Activated CD8-positive, alpha-beta memory T cell treated with anti-CD3 and anti-CD28 coated beads for 36 hours (primary cell): Measurements from ENCODE around the gene ABCA2. TPM values are rescaled to one million over a fixed set of nuclear protein-coding genes. Genes with fewer than 3 reads are reported as not detected.
"Not testable (repeated sequence)": the region's sequence is repeated elsewhere in the genome, so short reads cannot be mapped to it uniquely, and the experiment has no call there.

Experiments
- CTCF ChIA-PET: fragments of 350-600 bp; sonication (Branson Sonifier 250); formaldehyde crosslinking; loops from one replicate; lab custom pipeline; 2021; ENCODE audit warnings: antibody characterized with exemption; lab: Charles Lee
- POLR2A ChIA-PET: fragments of 350-600 bp; sonication (Branson Sonifier 250); formaldehyde crosslinking; loops from one replicate; lab custom pipeline; 2021; ENCODE audit warnings: antibody characterized with exemption; lab: Charles Lee
- total RNA-seq, 2 experiments: library from RNA; stranded (reverse); gene quantifications; one replicate each; pipeline ENCODE4 v1.2.3, GENCODE V29; 2021

Gene ABCA2
- total RNA-seq, 2 experiments from 2014 or later: 9.8 to 10.3 TPM

DNA sequence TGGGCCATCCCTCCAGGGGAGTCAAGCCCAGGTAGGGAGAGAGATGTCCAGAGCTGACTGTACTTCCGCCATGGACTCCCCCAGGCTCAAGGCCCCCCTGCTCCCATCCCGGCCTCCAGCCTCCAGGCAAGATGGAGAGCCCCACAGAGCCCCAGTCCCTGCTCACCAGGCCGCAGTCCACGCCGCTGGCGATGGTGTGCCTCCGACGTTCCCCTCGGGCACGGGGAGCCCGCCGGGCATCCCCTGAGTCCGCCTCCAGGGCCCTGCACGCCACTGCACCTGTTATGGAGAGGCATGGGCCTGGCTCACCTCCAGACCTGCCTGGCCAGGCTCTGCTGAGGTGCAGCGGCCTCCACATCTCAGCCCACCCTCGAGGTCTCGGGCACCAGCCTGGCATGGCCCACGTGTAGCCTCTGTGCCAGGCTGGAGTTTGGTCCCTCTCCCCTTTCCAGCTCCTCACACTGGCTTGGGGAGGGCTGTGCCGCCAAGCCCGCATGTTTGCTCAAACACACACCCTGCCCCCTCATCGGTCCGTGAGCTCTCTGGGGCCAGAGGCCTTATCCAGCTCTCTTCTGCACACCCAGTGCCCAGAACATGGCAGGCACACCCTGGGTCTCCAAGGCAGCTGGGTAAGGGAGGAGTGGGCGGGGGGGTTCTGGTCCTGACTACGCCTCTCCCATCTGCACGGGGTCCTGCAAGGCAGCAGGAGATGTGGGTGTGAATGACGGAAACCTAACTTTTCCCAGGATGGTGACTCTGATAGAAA is 38.2 kb upstream of the ABCA2 start:
- ChIA-PET POLR2A (no interaction called here), CTCF (interaction anchor here (1.1 to 9.6 kb wide), 11 partner anchors 10 to 66 kb away, joined by 3 to 120 read pairs (median 17); partner anchors contain the start of genes ABCA2, FUT7, MAN1B1 and NPDC1)

DNA sequence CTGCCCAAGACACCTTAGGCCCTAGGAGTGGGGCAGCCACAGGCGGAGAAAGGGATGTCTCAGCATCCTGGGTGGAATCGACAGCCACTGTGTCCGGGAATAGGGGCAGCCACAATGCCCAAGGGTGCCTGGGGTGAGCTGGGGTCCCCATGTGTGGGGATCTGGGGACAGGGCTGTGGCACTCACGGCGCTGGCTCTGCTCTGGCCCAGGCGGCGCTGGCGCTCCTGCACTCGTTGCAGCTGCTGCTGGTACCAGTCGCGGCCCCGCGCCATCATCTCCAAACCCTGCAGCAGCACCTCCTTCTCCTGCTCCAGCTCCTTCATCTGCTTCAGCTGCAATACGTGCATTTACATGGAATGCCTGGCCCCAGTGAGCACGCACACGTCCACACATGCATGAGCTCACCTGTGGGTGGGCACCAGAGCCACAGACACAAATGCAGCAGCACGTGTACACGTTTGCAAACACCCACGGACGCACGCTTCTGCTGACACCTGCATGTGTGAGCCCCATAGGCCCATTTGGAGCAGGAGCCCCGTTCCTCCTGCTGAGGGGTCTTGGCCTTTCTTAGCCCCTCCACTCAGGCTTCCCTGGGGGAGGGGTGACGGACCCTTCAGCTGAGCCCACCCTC is 37.4 kb upstream of the ABCA2 start:
- ChIA-PET POLR2A (no interaction called here), CTCF (interaction anchor here (1.2 to 9.6 kb wide), 8 partner anchors 10 to 36 kb away, joined by 3 to 120 read pairs (median 17); partner anchors contain the start of genes ABCA2, FUT7, MAN1B1 and NPDC1)

DNA sequence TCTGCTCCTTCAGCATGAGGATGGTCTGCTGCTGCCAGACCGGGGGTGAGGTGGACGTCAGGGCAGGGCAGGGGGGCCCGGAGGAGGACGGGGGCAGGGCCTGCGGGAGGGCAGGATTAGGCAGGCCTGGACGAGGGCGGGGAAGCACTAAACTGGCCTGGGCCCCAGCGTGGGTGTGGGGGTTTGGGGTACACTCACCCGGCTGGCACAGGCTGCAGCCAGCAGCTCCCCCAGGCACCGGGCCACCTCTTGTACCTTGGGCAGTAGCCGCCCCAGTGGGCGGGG is 36.8 kb upstream of the ABCA2 start:
- ChIA-PET POLR2A (interaction anchor here (1.2 kb wide), 1 partner anchor 30 kb away, joined by 3 read pairs; no protein-coding TSS in a partner anchor), CTCF (interaction anchor here (1.2 to 9.6 kb wide), 7 partner anchors 8 to 299 kb away, joined by 3 to 120 read pairs (median 8); partner anchors contain the start of genes MAN1B1, NPDC1 and UAP1L1)

DNA sequence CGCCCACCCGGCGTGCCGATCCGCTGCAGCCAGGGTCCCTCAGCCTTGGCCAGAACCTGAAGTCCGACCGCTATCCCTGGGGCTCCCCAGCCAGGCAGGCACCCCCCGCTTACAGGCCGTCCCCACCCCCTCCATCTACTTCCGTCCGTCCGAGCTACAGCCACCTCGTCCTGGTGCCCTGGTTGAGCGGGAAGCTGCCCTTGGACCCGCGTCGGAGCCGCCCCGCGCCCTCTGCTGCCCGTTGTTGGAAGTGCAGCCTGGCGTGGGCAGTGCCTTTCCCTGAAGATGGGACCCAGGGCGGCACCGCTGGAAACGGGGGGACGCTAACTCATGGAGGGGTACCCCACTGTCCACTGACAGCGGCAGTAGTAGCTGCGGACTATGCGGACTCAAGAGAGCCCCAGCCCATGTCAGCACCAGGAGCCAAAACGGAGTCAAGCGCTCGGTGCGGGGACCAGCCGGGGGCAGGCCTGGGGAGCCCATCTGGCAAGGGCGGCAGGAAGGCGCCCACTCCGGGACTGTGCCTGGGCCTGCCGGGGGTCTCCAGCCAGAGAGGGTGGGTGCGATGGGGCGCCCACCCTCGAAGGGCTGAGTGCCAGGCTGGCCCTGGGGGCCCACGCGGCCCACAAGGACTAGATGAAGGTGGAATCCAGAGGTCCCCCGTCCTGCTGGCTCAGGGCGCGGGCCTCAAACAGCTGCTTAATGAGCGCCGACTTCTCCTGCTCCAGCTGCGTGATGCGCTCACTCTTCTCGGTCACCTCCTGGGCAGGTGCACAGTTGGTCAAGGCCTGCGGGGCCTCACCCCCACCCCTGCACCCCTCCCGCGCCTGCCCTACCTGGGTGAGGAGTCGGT is 36.2 kb upstream of the ABCA2 start:
- CTCF ChIA-PET: interaction anchor here (0.6 to 9.6 kb wide), 18 partner anchors 9 to 313 kb away, joined by 3 to 120 read pairs (median 5); partner anchors contain the start of genes ABCA2, MAN1B1, NPDC1 and UAP1L1
- POLR2A ChIA-PET: interaction anchor here (1.2 kb wide), 1 partner anchor 29 kb away, joined by 3 read pairs; no protein-coding TSS in a partner anchor

DNA sequence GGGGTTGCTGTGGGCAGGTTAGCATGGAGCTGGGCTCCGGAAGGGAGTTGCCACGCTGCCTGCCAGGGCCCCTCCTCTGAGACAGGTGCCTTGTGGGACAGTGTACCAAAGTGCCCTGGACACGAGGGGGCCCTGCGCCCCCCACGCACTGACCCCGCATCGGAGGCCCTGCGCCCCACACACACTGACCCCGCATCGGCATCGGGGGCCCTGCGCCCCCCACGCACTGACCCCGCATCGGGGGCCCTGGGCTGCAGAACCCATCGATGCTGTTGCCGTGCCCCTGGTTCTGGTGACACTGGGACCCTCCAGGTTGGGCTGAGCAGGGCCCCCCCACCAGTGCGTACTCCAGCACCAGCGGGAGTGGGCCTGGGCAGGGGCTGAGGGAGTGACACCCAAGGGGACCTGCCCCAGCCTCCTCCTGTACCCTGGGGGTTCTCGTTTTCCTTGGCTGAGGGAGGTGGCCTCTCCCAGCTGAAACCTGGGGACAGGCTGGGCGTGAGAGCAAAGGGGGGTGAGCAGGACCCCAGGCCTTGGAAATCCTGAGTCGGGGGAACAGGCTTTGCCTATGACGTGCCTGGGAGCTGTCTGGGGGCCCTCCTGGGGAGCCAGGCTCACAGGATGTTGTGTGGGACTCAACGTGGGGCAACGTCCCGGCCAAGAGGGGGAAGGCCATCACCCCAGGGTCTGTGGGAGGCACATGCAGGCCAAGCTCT is 35.4 kb upstream of the ABCA2 start:
- POLR2A ChIA-PET: interaction anchor here (1.2 kb wide), 1 partner anchor 28 kb away, joined by 3 read pairs; no protein-coding TSS in a partner anchor
- CTCF ChIA-PET: interaction anchor here (0.6 to 9.6 kb wide), 16 partner anchors 8 to 297 kb away, joined by 3 to 120 read pairs (median 5); partner anchors contain the start of genes ABCA2, MAN1B1 and NPDC1

DNA sequence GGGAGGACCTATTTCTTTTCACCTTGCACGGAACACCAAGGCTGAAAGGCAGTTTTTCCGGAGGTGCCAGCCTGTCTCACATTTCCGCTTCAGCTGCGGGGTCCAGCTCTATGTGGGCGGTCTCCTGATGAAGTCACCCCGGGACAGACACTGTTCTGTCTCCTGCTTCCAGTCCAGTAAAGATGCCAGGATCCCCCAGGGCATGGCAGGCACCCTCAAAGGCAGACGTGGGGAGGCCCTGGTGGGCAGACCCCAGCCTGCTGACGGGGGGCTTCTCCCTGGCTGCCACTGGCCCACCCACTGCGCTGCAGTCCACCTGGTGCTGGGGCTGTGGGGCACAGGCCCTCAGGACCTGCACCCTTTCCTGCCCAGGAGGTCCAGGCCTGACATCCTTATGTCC is 34.8 kb upstream of the ABCA2 start:
- POLR2A ChIA-PET: not testable (repeated sequence)
- CTCF ChIA-PET: interaction anchor here (1.9 to 9.6 kb wide), 4 partner anchors 15 to 34 kb away, joined by 5 to 120 read pairs (median 42); partner anchors contain the start of genes ABCA2, MAN1B1 and NPDC1

DNA sequence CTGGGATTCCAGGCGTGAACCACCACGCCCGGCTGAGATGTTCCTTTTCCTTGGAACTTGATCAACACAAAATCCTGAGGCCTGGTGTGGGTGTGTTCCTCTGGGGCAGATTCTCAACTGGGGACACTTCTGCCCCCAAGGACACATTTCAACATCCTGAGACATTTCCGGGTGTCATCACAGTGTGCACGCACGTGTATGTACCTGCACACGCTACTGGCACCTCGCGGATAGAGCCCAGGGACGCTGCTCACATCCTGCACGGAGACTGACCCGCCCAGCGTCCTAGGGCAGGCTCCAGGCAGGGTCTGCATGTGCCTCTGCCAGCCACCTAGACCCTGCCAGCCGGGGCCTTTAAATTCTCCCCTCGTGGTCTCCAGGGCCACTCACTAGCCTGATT is 34.3 kb upstream of the ABCA2 start:
- POLR2A ChIA-PET: no interaction called here
- CTCF ChIA-PET: interaction anchor here (2.1 kb wide), 1 partner anchor 33 kb away, joined by 11 read pairs; the partner anchor contains the start of gene ABCA2

DNA sequence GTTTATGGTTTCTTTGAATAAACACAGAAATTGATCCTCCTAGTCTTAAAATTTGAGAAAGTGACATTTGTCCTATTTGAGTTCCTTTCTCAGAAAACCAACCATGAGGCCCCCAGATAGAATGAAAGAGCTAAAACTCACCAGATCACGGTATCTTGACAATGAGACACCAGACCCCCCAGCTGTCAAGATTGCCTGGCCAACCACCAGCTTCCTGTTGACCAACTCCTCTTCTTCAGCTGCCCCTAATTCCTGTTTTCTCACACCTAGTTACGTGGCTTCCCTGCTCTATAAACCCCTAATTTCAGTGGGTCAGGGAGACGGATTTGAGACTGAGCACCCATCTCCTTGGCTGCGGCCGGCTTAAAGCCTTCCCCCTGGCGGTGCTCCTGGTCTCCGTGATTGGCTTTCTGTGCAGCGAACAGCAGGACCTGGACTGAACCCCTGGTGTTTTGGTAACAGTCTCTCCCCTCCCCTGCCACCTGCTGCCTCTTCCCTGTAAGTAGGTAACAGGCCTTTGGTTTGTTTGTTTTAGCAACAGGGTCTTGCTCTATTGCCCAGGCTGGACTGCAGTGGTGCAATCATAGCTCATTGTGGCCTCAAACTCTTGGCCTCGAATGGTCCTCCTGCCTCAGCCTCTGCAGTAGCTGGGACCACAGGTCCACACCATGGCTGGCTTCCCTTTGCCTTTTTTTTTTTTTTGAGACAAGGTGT is 30.6 kb upstream of the ABCA2 start:
- CTCF ChIA-PET: interaction anchor here (0.7 to 2.8 kb wide), 4 partner anchors 9 to 29 kb away, joined by 3 to 15 read pairs (median 6); partner anchors contain the start of genes ABCA2 and NPDC1
- POLR2A ChIA-PET: no interaction called here

DNA sequence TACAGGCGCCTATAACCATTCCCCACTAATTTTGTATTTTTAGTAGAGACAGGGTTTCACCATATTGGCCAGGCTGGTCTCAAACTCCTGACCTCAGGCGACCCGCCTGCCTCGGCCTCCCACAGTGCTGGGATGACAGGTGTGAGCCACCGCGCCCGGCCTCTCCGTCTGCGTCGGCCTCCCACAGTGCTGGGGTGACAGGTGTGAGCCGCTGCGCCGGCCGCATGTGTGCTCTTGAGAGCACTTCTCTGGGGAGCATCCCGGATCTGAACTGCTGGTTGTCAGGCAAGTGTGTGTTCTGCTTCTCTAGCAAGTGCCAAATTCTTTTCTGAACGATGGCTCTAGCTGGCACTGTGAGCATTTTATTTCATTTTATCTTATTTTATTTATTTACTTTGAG is 29.5 kb upstream of the ABCA2 start:
- ChIA-PET POLR2A (no interaction called here), CTCF (interaction anchor here (1.8 to 3.2 kb wide), 2 partner anchors 10 to 28 kb away, joined by 8 to 11 read pairs; partner anchors contain the start of gene ABCA2)

DNA sequence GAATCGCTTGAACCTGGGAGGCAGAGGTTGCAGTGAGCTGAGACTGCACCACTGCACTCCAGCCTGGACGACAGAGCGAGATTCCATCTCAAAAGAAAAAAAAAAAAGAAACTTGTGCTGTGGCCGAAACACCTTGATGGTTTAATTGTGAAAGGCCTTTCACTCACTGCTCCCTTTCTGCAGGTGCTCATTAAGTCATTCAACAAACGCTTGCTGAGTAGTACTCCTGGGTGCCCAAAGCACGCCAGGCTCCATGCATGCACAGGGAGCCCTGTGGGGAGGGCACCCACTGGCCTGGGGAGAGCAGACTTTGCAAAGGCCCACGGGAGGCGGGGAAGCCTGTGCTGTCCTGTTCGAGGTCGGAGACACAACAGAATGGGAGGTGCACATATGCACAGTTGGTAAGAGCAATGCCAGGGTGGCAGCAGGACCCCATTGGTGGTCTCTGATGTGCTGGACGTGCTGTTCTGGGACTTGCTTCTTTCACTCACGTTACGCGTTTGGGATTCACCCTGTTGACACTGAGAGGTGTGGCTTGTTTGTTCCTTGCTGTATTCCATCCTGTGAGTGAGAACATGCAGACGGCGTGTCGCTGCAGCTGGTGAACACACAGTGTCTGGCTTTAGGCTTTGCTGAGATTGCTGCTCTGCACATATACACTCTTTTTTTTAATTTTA is 28.8 kb upstream of the ABCA2 start:
- POLR2A ChIA-PET: no interaction called here
- CTCF ChIA-PET: interaction anchor here (1.8 to 3.2 kb wide), 3 partner anchors 7 to 28 kb away, joined by 8 to 11 read pairs (median 8); partner anchors contain the start of gene ABCA2

DNA sequence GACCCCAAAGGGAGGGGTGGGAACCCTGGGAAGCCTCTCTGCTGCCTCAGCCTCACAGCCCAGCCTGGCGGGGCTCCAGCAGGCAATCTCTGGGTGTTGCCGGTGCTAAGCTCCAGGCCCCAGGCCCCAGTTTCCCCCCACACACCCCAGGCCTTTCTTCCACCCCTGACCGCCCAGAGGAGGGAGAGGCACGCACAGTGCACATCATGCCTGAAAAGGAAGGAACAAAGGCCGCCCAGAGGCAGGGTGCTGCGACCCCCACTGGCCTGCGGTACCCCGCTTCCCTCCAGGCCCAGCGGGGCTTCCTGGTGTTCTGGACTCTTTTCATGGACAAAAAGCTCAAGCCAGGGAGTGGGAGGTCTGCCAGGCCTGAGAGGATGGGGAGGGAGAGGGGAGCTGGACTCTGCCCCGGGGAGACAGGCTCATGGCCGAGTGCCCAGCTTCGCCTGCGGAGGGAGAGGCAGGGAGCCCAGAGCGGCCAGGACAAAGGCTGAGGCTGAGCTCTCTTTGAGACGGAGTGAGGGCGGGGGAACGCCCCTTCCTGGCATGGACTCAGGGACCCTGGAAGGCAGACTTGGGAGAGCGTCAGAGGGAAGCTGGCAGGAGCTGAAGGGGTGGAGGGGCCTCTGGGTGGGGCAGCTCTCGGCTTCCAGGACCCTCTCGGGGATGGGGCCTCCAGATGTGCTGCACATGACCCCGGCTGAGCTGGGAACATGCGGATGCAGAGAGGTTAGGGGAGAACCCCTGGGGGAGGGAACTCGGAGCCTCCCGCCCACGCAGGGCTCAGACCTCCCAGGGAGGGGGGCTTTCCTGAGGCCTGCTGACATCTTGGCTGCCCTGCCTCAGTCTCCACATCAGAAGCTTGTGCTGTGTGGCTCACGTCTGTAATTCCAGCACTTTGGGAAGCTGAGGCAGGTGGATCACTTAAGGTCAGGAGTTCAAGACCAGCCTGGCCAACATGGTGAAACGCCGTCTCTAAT is 27.6 kb upstream of the ABCA2 start:
- POLR2A ChIA-PET: interaction anchor here (1.3 kb wide), 1 partner anchor 16 kb away, joined by 3 read pairs; no protein-coding TSS in a partner anchor
- CTCF ChIA-PET: interaction anchor here (0.8 to 3.2 kb wide), 6 partner anchors 9 to 27 kb away, joined by 4 to 11 read pairs (median 6); partner anchors contain the start of gene SAPCD2

DNA sequence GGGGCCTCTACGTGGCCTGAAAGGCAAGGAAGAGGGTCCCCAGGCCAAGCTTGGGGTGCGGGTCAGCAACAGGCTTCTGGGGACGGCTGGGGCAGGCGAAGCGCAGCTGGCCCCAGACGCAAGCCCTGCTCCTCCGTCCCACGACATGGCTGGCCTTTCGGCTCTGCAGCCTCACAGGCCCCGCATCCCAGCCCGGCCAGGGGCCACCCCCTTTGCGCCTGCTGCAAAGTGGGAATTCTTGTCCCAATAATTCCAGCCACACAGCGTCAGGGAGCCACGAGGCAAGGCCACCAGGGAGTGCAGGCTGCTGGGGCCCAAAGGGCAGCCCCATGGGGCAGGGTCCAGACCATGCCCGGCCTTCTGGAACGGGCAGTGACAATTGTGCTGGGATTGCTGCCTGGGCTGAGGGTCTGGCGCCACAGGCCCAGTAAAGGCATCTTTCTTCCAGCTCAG is 26.9 kb upstream of the ABCA2 start:
- CTCF ChIA-PET: interaction anchor here (0.8 to 3.2 kb wide), 6 partner anchors 8 to 26 kb away, joined by 4 to 11 read pairs (median 6); partner anchors contain the start of gene SAPCD2
- POLR2A ChIA-PET: interaction anchor here (1.3 kb wide), 1 partner anchor 16 kb away, joined by 3 read pairs; no protein-coding TSS in a partner anchor

DNA sequence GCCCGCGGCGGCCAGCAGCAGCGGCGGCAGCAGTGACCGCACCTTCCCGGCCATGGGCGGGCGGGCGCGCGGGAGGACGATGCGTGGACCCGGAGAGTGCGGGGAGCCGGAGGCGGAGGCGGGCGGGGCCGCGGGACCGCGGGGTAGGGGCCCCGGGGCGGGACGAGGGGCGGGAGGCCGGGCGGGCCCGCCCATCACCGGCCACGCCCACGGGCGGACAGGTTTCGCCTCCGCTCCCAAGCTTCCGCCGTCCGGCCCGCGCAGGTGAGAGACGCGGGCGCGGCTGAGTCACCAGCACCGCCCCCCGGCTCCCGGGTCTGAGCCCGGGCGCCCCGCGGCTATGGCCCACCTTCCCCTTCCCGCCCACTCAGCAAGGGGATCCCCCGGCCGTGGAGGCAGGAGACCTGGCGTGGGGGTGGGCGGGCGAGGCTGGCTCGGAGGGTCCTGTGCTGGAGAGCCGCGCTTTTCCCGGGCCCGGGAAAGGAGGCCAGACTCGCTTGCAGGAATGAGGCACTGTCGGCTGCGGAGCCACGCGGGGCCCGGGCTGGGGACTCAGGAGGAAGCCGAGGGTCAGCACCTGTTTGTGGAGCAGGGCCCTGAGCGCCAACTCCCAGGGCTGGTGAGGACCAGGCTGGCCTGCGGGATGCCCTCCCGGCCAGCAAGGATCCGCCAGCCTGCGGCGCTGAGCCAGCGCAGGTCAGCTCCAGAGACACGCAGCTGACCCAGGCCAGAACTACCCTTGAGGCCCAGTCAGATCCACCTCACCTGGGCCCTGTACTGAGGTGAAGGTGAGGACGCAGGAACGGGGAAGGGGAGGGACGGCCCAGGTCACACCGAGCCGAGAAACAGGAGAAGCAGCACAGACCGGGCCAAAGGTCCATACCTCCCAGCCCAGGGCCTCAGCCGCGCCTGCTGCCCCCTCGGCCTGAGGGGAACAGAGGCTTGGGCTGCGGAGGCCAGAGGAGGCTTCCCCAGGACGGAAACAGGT is 26.2 kb upstream of the ABCA2 start, which contains the start of gene ENTPD2:
TSS of gene ENTPD2 (minus strand) at position 118 of the 988 bp plus-strand sequence. CDS start at position 54, 64 bp downstream.
- ChIA-PET POLR2A (no interaction called here), CTCF (interaction anchor here (1.6 to 3.2 kb wide), 4 partner anchors 10 to 20 kb away, joined by 5 to 13 read pairs (median 10); no protein-coding TSS in a partner anchor)
